GM19193 (cell line): ENCODE results near the gene SRPK2.

ENCODE experiments used
- POLR2A ChIP-seq: IDR thresholded peaks from 4 replicates; pipeline ENCODE4 v1.6.1; 2011; ENCODE audit not compliant: insufficient read depth, insufficient read length; ENCODE audit errors: extremely low read depth

The SRPK2 gene

GRCh38 chr7:105320896-105321295, 67.8 kb downstream of the SRPK2 start:
- TF ChIP-seq POLR2A = no peak

DNA sequence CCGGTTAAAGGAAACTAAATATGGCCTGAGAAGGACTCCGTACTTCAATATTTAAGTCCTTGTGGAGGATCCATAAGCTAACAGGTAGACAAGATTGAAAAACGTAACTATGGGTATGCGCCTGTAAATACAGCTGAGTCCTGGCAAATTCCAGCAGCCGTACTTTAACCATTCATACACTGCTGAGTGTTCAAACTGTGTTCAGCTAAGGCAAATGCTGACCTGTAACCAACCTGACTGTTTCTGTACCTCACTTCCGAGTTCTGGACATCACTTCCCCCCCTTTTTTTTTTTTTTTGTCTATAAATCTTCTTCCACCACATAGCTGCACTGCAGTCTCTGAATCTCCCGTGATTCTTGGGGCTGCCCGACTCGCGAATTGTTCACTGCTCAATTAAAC, 69.1 kb downstream of the SRPK2 start:
- TF ChIP-seq POLR2A = no peak

DNA sequence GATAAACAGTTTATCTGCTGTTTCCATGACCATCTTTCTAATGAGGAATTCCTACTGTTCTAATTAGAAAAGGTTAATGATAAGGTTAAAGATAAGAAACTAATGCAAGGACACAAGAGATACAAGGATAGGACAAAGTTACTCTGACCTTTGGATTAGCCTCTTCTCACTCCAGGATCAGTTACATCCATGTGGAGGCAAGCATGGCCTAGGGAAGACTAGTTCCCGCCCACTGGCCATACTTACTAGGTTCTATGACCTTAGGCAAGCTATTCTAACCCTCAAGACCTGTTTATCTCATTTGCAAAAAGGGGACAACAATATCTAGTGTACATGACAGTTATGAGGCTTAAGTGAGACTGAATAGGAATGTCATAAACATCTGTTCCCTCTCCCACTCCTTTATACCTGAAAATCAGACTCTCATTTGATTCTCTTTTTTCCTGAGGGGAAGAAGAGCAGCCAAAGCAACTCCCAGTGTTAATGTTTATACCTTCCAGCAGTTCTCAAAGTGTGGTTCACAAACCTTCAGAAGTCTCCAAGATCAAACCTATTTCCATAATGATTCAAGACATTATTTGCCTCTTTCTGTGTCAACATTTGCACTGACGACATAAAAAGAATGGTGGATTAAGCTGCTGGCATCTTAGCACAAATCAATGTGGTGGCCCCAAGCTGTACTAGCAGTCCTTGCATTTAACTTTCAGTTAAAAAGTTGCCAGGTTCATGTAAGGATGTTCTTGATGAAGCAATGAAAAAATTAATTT, 72.0 kb downstream of the SRPK2 start:
- no peak for TF ChIP-seq POLR2A

DNA sequence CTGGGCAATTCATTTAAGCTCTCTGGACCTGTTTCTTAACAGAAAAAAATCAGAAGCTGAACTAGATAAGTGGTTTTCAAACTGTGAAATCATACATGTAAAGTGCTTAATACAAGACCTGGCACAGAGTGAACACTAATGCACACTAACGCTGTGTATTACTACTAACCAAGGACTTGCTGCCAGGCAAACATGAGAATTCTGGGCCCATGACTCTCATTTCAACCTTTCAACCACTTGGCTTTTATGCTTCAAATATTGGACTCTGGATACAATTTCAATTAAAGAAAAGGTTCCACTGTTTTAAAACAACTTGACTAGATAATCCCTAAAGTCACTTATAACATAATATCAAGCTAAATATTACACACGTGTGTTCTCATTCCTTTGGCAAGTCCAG, 73.4 kb downstream of the SRPK2 start:
- no peak for TF ChIP-seq POLR2A

- no peak for TF ChIP-seq POLR2A
These were observed 79.2 kb downstream of the SRPK2 start for GRCh38 chr7:105309235-105310169.

GRCh38 chr7:105307163-105307672, 81.5 kb downstream of the SRPK2 start:
- no peak for TF ChIP-seq POLR2A

DNA sequence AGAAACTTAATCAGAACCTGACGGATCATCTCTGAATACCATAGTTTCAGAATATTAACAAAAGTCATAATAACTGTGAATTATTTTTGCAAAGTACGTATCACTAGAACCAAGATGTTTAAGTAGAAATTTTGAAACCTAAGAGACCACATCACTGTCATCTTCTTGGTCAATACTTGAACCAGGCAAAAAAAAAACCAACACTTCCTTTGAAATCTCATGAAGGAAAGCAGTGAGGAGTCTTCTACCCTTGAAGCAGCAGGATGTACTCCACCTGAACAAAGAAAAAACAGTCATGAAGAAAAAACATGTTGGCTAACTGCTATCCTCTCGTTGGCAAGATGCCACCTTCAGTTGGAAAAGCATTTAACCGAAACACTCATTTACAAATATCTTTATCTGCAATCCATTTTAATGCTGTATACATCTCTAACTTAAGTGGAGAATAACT, 82.4 kb downstream of the SRPK2 start:
- no peak for TF ChIP-seq POLR2A

- TF ChIP-seq POLR2A = no peak
These were observed 83.1 kb downstream of the SRPK2 start for GRCh38 chr7:105305633-105306032.

DNA sequence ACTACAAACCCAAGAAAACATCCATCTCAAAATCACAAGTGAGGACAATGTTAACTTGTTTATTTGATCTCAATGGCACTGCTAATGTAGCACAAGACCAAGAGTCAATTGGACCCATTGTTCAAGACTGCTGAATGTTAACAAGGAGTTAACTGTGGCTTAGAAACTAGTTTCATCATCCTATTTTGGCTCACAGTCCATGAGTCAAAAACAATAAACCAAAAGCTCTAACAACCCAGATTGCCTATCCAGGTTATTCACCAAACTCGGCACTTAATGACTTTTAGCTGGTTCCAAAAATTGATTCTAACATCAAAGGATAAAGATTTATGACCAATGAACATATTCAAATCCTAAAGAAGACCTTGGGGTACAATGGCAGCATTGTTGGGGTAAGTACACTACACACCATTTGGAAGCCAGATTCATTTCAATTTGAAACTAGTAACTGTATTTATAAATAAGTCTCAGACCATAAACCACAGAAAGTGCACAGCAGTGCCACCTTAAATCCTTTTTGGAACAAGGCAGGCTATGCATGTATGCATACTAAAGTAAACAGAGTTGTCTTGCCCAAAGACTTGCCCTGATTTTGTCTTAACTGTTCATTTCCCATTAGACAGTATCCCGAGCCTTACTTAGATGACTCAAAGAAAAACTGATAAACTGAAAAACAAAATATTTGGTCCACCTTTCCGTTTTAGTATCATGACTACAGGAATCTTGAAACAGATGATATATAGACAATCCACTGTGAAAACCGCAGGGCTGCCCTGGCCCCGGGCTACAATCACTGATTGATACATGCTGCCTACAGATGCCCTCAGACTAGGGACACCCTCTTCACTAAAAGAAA, 84.5 kb downstream of the SRPK2 start:
- TF ChIP-seq POLR2A = no peak

DNA sequence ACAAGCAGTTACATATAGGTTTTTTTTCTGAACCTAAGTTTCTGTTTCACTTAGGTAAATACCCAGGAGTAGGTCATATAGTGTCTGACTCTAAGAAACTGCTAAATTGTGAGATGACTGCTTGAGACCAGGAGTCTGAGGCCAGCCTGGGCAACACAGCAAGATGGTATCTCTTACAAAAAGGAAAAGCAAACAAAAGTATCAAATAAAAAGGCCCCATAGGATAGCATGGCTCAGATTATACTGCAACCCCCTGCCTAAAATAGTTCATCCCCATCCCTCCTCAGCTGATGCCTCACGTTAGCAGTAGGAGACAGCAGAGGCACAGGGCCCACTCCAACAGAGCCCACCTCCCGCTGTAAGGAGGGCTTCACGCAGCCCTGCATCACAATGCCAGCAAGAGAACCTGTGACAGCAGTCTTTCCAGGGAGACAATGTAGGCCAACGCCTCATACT, 90.3 kb downstream of the SRPK2 start:
- no peak for TF ChIP-seq POLR2A

DNA sequence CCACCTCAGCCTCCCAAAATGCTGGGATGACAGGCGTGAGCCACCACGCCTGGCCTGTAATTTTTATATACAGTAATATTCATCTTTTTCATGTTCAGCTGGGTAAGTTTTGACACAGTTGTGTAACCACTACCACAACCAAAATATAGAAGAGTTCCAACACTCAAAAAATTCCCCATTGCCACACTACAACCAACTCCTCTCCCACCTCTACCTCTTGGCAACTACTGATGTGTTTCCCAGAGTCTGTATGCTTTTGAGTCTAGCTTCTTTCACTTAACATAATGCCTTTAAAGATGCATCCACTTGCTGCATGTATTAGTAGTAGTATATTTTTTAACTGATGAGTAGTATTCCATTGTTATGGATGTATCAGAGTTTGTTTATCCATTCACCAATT, 90.7 kb downstream of the SRPK2 start:
- no peak for TF ChIP-seq POLR2A

GRCh38 chr7:105297309-105297708, 91.4 kb downstream of the SRPK2 start:
- TF ChIP-seq POLR2A = no peak

DNA sequence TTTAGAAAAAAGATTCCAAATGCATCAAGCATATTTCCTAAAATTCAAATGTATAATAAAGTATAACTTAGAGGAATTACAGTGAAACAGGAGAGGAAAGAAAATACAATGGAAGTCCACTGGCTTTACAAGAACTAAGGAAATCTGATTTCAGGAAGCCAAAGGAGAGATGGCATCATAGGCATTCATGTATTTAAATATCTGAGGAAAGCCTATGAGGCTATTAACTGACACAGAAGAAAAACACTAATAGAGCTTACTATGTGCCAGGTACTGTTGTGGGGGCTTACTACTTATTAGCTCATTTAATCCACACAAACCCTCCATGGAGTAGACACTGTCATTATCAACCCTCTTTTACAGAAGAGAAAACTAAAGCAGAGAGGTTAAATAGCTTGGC, 92.2 kb downstream of the SRPK2 start:
- no peak for TF ChIP-seq POLR2A

- TF ChIP-seq POLR2A = no peak
These were observed 92.9 kb downstream of the SRPK2 start for GRCh38 chr7:105295596-105296352.
